OCI-LY3 (cell line): ENCODE data around the gene MRPS2.

Source experiments
- H2AFZ ChIP-seq: fragments of 200-600, 300-600 bp; shearing (Covaris generic); 2 replicates; pipeline ENCODE4 v1.6.0; 2014; ENCODE audit warnings: antibody characterized with exemption, low read depth, low read length
- H3K27ac ChIP-seq: fragments of 200-600, 300-600 bp; sonication (generic); 2 replicates; pipeline ENCODE4 v1.5.1; 2014; ENCODE audit warnings: mild to moderate bottlenecking, low read length, moderate library complexity, mixed read lengths
- H3K27me3 ChIP-seq: fragments of 200-600, 300-600 bp; sonication (generic); 2 replicates; pipeline ENCODE4 v1.6.1; 2014; ENCODE audit warnings: low read depth, low read length, mixed read lengths
- H3K36me3 ChIP-seq: fragments of 200-600, 300-600 bp; sonication (generic); replicated peaks from 2 replicates; pipeline ENCODE3; 2014; ENCODE audit warnings: low read depth, low read length, mixed read lengths
- H3K4me1 ChIP-seq: fragments of 300-600, 200-600 bp; sonication (generic); 2 replicates; pipeline ENCODE4 v1.6.1; 2014; ENCODE audit warnings: low read length, mixed read lengths
- H3K4me2 ChIP-seq: fragments of 200-600, 300-600 bp; sonication (generic); 2 replicates; pipeline ENCODE4 v1.6.1; 2014; ENCODE audit warnings: low read length, mixed read lengths
- H3K4me3 ChIP-seq: fragments of 300-600, 200-600 bp; sonication (generic); 2 replicates; pipeline ENCODE4 v1.5.1; 2014; ENCODE audit warnings: antibody characterized with exemption, mild to moderate bottlenecking, low read length, moderate library complexity
- H3K79me2 ChIP-seq: fragments of 300-600, 200-600 bp; shearing (Covaris generic); 2 replicates; pipeline ENCODE4 v1.6.1; 2014; ENCODE audit warnings: mild to moderate bottlenecking, low read length, mixed read lengths
- H3K9ac ChIP-seq: fragments of 300-600, 200-600 bp; shearing (Covaris generic); 2 replicates; pipeline ENCODE4 v1.6.0; 2014; ENCODE audit warnings: mild to moderate bottlenecking, low read length, moderate library complexity
- H3K9me3 ChIP-seq: fragments of 200-600, 300-600 bp; shearing (Covaris generic); 2 replicates; pipeline ENCODE4 v1.6.1; 2014; ENCODE audit warnings: low read length, mixed read lengths; ENCODE audit not compliant: insufficient read depth
- H4K20me1 ChIP-seq: fragments of 200-600, 300-600 bp; sonication (generic); 2 replicates; pipeline ENCODE4 v1.6.1; 2016; ENCODE audit warnings: low read length, mixed read lengths; ENCODE audit not compliant: insufficient read depth
- EZH2phosphoT487 ChIP-seq: fragments of 200-600 bp; shearing (Covaris generic); IDR thresholded peaks from 2 replicates; pipeline ENCODE4 v1.6.1; 2018; ENCODE audit warnings: antibody characterized with exemption, mixed run types, low read depth
- TF ChIP-seq, protein P1 (sequence below): fragments of 200-600, 300-600 bp; sonication (generic); IDR thresholded peaks from 2 replicates; pipeline ENCODE4 v1.5.1; 2014; ENCODE audit warnings: antibody characterized with exemption, low read length, low read depth

The MRPS2 gene

DNA sequence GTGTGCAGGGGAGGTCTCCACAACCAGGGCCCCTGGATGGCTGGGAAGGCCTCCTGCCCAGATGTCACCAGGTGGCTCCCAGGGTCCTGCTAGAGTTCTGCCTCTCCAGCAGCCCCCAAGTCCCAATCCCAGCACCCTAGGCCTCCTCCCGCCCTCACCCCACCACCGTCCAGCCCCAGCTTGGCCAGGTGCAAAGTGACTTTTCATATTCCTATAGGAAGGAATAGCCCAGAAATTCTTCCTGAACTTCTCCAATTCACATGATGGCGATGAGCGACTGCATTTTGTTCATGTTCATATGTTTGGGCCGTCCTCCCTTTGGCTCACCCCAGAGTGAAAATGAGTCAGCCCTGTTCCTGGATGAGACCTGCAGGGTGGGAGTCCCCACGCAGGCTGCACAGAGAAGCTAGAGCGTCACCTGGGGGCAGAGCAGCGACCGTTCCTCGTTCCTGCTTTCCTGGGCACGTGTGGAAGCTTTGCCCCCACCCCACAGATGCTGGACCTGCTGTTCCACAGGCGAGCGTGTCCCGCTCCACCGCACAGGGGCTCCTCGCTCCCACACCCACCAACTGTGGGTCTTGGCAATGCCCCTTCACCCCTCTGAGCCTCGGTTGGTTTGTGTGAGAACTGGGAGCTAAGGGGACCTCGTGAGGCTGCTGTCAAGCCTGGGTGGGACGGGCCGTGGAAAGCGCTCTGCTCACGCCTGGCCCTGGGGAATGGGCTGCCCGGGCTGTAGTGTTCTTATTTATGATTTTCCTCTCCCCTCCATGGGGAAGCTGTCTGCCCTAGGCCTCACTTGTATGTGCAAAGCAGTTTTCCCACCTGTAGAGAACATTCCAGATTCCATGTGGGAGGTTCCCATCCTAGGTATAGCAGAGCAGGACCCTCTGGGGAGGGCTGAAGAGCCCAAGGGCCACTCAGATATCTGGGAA is 6.9 kb downstream of the MRPS2 start:
- peaks cover 5% of the 10 kb centered on the region for H3K79me2 ChIP-seq
- no peak overlapping the region for H3K27ac ChIP-seq
- H4K20me1 ChIP-seq: peaks cover 13% of the 10 kb centered on the region
- H3K4me2 ChIP-seq: no peak overlapping the region
- H3K9ac ChIP-seq: no peak overlapping the region
- peaks cover 18% of the 10 kb centered on the region for H3K36me3 ChIP-seq
- H3K4me3 ChIP-seq: no peak overlapping the region
- no peak overlapping the region for H2AFZ ChIP-seq
- H3K9me3 ChIP-seq: no peaks in the 10 kb centered on the region
- no peaks in the 10 kb centered on the region for H3K4me1 ChIP-seq
- no peaks in the 10 kb centered on the region for H3K27me3 ChIP-seq
- TF ChIP-seq, protein P1, sequence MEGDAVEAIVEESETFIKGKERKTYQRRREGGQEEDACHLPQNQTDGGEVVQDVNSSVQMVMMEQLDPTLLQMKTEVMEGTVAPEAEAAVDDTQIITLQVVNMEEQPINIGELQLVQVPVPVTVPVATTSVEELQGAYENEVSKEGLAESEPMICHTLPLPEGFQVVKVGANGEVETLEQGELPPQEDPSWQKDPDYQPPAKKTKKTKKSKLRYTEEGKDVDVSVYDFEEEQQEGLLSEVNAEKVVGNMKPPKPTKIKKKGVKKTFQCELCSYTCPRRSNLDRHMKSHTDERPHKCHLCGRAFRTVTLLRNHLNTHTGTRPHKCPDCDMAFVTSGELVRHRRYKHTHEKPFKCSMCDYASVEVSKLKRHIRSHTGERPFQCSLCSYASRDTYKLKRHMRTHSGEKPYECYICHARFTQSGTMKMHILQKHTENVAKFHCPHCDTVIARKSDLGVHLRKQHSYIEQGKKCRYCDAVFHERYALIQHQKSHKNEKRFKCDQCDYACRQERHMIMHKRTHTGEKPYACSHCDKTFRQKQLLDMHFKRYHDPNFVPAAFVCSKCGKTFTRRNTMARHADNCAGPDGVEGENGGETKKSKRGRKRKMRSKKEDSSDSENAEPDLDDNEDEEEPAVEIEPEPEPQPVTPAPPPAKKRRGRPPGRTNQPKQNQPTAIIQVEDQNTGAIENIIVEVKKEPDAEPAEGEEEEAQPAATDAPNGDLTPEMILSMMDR: no peak
- no peak for TF ChIP-seq EZH2phosphoT487

DNA sequence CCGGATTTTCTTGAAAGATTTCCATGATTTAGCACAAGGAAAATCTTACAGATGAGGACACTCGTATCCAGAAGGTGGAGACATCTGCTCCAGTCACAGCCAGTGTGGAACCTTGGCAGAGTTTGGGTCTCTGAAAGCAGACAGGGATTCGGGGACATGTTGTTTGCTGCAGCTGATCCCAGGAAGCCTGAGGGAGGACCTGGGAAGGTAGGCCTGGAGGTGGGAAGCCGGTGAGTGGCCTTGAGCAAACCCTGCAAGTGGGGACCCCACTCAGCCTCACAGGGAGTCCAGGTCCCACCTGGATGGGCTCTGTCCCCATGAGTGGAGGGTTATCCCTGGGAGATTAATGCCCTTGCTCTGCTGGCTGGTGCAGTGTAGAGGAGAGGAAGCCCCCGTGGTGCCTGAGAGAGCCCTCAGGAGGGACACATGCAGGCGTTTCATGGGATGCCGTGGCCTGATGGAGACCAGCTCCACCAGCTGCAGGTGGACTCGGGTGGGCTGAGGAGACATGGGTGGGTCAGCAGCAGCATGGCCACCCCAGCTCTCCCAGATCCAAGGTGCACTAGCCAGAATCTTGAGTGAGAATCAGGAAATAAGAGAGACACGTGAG is 7.8 kb downstream of the MRPS2 start:
- no peaks in the 10 kb centered on the region for H3K4me1 ChIP-seq
- TF ChIP-seq, protein P1: no peak
- TF ChIP-seq EZH2phosphoT487: no peak
- no peaks in the 10 kb centered on the region; the same call in 1 of the 2 replicates for H3K79me2 ChIP-seq
- H3K9ac ChIP-seq: no peak overlapping the region
- H3K27me3 ChIP-seq: no peaks in the 10 kb centered on the region
- H3K4me3 ChIP-seq: no peak overlapping the region
- no peak overlapping the region for H2AFZ ChIP-seq
- peaks cover 14% of the 10 kb centered on the region for H3K36me3 ChIP-seq
- no peak overlapping the region for H3K4me2 ChIP-seq
- peaks cover 8% of the 10 kb centered on the region for H4K20me1 ChIP-seq
- H3K27ac ChIP-seq: no peak overlapping the region
- no peaks in the 10 kb centered on the region for H3K9me3 ChIP-seq

DNA sequence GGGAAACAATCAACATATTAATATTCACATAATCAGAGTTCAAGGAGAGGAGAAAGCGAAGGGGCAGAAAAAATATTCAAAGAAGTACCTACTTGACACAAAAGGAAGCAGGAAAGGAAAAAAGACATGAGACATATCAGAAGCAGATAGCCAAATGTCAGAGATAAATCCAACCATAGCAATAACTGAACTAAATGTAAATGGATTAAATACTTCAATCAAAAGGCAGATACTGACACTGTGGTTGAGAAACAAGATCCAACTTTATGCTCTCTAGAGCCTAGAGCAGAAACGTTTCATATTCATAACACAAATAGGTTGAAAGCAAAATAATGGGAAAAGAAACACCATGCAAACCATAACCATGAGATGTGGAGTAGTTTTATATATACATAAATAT is 9.0 kb downstream of the MRPS2 start:
- H3K4me2 ChIP-seq: no peak overlapping the region
- peaks cover 6% of the 10 kb centered on the region for H4K20me1 ChIP-seq
- no peaks in the 10 kb centered on the region; the same call in 1 of the 2 replicates for H3K79me2 ChIP-seq
- no peak overlapping the region for H3K4me3 ChIP-seq
- peaks cover 5% of the 10 kb centered on the region for H3K36me3 ChIP-seq
- no peak overlapping the region for H3K27ac ChIP-seq
- H3K9me3 ChIP-seq: no peaks in the 10 kb centered on the region
- no peaks in the 10 kb centered on the region for H3K27me3 ChIP-seq
- H3K9ac ChIP-seq: no peak overlapping the region
- H3K4me1 ChIP-seq: no peaks in the 10 kb centered on the region
- no peak overlapping the region for H2AFZ ChIP-seq
- TF ChIP-seq, protein P1: no peak
- TF ChIP-seq EZH2phosphoT487: no peak

DNA sequence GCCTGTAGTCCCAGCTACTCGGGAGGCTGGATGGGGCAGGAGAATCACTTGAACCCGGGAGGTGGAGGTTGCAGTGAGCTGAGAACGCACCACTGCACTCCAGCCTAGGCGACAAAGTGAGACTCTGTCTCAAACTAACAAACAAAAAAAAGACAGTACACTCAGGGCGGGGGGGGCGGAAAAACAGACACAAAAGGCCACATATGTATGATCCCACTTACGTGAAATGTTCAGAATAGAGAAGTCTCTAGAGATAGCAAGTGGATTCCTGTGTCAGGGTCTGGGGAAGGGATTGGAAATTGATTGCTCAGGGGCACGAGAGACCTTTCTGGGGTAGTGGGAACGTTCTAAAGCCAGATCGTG is 11.7 kb downstream of the MRPS2 start:
- no peak for TF ChIP-seq EZH2phosphoT487
- TF ChIP-seq, protein P1: no peak
- Histone ChIP-seq H2AFZ (no peak overlapping the region), H3K27me3 (no peaks in the 10 kb centered on the region), H4K20me1 (no peaks in the 10 kb centered on the region), H3K79me2 (no peaks in the 10 kb centered on the region), H3K9me3 (no peaks in the 10 kb centered on the region), H3K4me1 (no peaks in the 10 kb centered on the region), H3K4me2 (no peak overlapping the region), H3K36me3 (no peaks in the 10 kb centered on the region), H3K9ac (no peak overlapping the region), H3K27ac (no peak overlapping the region), H3K4me3 (no peak overlapping the region)
